Pancreas (tissue), 10 donors: ENCODE results near the gene NR0B2. TPM values are rescaled to one million over a fixed set of nuclear protein-coding genes. Genes with fewer than 3 reads are reported as not detected.

Experiments
- ATAC-seq, 4 donors: fragments of 200-7000 bp; cut with Tn5 transposase; one replicate each; pipeline versions ENCODE4 v1.8.0 to v1.9.1; 2020; ENCODE audit warnings: mild to moderate bottlenecking in 4 of 4, moderate library complexity in 4 of 4
- DNase-seq, 6 donors: peaks; one replicate each; pipeline ENCODE4 v3.0.0-alpha.2; 2020
- FAIRE-seq: peaks from 2 replicates; lab custom pipeline; 2012; peaks lifted over from hg19 to GRCh38; lab: Jason Lieb, UNC
- H3K27ac ChIP-seq, 4 donors: fragments of 200-600 bp; sonication (generic); 1 replicate in 3 of 4; 2 replicates in 1 of 4; pipeline versions ENCODE4 v1.5.0 to v1.8.0; 2020
- H3K27me3 ChIP-seq, 4 donors: fragments of 200-600 bp; one replicate each; pipeline ENCODE4 v1.8.0; 2021
- H3K36me3 ChIP-seq, 3 donors: fragments of 200-600 bp; sonication (generic) in 1 of 3; one replicate each; pipeline versions ENCODE4 v1.5.0 to v1.8.0; 2020 to 2021
- H3K4me1 ChIP-seq, 3 donors: fragments of 200-600 bp; one replicate each; pipeline ENCODE4 v1.8.0; 2021
- H3K4me3 ChIP-seq, 4 donors: fragments of 200-600 bp; sonication (generic) in 2 of 4; one replicate each; pipeline versions ENCODE4 v1.5.0 to v1.8.0; 2020 to 2021
- H3K9me3 ChIP-seq, 4 donors: fragments of 200-600 bp; one replicate each; pipeline ENCODE4 v1.8.0; 2021
- WGBS, 2 donors: extraction: QIAGEN DNeasy Blood & Tissue Kit; methylation state at CpG; one replicate each; pipeline ENCODE4 v1.1.7; 2013; 5-methylcytosine and 5-hydroxymethylcytosine counted together
- intact Hi-C, 3 donors: fragments of 100-400 bp; cut with DNase I; formaldehyde crosslinking; loops; one replicate each; pipeline versions ENCODE4 v1.11.1 to v1.14.2; 2022
- polyA plus RNA-seq, 2 donors: library from polyadenylated mRNA; stranded (reverse); fragments of 200-250 nt; gene quantifications; one replicate each; pipeline ENCODE4 v1.2.3, GENCODE V29; 2013
- total RNA-seq, 6 donors: library from RNA; stranded (reverse); fragmentation: NEBNext Ultra II Directional in 4 of 6; extraction: Animal tissue kit (Norgen Biotek cat#: 25700) in 4 of 6; gene quantifications; one replicate each; pipeline versions ENCODE4 v1.2.1 to v1.2.4, GENCODE V29; 2021 to 2023
- TF ChIP-seq, protein P1 (sequence below), 4 donors: fragments of 200-600 bp; sonication (generic) in 3 of 4; IDR thresholded peaks; one replicate each; pipeline versions ENCODE4 v1.5.0 to v1.8.0; 2021; ENCODE audit warnings: antibody characterized with exemption in 4 of 4
- donor health status: healthy with polysubstance abuse.
- donor health status: DM: no; HTN: no; CAD: no; lungs with moderate emphysema.
- donor health status: DM: no; HTN: no; CAD: no.
- donor health status: control.
- donor health status: control.
- donor health status: Bipolar disorder and iron deficiency.
- donor health status: DM: yes; HTN: yes; CAD: no.
- donor health status: DM: no; HTN: no; CAD: no.
- donor health status: DM: no; HTN: no; CAD: no.
- donor health status: DM: yes; HTN: yes; CAD: no.

Gene NR0B2
- total and polyA plus RNA-seq, 8 donors: 7.5 to 37.5 (median 15.5) TPM

DNA sequence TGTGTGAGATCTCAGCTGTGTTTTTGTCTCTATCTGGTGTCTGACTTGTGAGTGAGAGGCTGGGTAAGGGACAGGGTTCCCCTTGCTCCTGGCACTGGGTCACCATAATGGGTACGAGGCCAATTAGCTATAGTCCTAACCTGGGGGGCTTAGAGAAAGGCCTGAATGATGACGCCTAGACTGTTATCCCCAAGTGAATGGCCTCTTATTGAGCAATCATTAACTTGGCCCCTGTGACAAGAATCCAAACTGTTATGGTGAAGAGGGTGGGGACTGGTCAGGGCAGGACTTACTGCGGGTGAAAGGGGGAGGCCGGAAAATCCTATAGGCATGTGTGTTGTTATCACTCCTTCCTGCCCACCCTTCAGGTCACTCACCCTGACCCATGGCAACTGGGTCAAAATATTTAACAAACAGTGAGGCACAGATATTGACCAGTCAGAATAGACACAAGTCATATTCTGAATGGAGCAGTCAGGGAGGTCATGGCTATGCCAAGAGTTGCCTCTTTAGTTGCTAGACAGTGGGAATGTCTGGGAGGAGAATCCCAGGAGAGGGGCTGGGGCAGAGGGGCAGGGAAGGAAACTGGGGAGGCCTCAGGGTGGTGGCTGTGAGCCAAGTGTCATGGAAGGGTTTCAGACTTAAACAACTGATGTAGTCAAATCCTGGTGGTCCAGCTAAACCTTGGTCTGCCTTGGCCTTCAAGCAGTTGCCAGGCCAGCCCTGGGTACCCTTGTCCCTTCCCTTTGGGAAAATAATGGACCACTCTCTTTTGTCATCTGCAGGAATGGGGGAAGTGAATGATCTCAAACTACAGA, 3.2 kb downstream of the NR0B2 start:
- TF ChIP-seq, protein P1, sequence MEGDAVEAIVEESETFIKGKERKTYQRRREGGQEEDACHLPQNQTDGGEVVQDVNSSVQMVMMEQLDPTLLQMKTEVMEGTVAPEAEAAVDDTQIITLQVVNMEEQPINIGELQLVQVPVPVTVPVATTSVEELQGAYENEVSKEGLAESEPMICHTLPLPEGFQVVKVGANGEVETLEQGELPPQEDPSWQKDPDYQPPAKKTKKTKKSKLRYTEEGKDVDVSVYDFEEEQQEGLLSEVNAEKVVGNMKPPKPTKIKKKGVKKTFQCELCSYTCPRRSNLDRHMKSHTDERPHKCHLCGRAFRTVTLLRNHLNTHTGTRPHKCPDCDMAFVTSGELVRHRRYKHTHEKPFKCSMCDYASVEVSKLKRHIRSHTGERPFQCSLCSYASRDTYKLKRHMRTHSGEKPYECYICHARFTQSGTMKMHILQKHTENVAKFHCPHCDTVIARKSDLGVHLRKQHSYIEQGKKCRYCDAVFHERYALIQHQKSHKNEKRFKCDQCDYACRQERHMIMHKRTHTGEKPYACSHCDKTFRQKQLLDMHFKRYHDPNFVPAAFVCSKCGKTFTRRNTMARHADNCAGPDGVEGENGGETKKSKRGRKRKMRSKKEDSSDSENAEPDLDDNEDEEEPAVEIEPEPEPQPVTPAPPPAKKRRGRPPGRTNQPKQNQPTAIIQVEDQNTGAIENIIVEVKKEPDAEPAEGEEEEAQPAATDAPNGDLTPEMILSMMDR (IDR thresholded peaks at IDR 0.05): no peak
- no peak for FAIRE-seq
- no peak for ATAC-seq
- peak in 1 of 6 donors; percentile 46 for DNase-seq
- Histone ChIP-seq H3K9me3 (no peaks in the 10 kb centered on the region), H3K4me3 (peak overlapping the region in 2 of 4 donors; percentile 68 to 76), H3K27ac (peak overlapping the region; percentile 5 to 97 (median 18)), H3K27me3 (no peaks in the 10 kb centered on the region), H3K4me1 (peaks cover 8 to 23% (median 11%) of the 10 kb centered on the region in 3 donors), H3K36me3 (no peaks in the 10 kb centered on the region)
- 25 to 35% methylated on average over 4 of the region's 4 CpGs for WGBS, 2 donors
- intact Hi-C loops: no loop called here

- H3K9me3 ChIP-seq: no peaks in the 10 kb centered on the region
- 58 to 74% methylated on average over 3 of the region's 3 CpGs for WGBS, 2 donors
- H3K4me1 ChIP-seq: peaks cover 5 to 18% (median 6%) of the 10 kb centered on the region in 3 donors
- ATAC-seq (no peak), DNase-seq (no peak), FAIRE-seq (no peak)
- peak overlapping the region in 1 of 4 donors; percentile 97 for H3K27ac ChIP-seq
- TF ChIP-seq, protein P1 (IDR thresholded peaks at IDR 0.05): no peak
- H3K27me3 ChIP-seq: no peaks in the 10 kb centered on the region
- H3K4me3 ChIP-seq: no peak overlapping the region
- intact Hi-C loops: no loop called here
- no peaks in the 10 kb centered on the region for H3K36me3 ChIP-seq
Measured at GRCh38 chr1:26909951-26910342, 3.8 kb downstream of the NR0B2 start.

DNA sequence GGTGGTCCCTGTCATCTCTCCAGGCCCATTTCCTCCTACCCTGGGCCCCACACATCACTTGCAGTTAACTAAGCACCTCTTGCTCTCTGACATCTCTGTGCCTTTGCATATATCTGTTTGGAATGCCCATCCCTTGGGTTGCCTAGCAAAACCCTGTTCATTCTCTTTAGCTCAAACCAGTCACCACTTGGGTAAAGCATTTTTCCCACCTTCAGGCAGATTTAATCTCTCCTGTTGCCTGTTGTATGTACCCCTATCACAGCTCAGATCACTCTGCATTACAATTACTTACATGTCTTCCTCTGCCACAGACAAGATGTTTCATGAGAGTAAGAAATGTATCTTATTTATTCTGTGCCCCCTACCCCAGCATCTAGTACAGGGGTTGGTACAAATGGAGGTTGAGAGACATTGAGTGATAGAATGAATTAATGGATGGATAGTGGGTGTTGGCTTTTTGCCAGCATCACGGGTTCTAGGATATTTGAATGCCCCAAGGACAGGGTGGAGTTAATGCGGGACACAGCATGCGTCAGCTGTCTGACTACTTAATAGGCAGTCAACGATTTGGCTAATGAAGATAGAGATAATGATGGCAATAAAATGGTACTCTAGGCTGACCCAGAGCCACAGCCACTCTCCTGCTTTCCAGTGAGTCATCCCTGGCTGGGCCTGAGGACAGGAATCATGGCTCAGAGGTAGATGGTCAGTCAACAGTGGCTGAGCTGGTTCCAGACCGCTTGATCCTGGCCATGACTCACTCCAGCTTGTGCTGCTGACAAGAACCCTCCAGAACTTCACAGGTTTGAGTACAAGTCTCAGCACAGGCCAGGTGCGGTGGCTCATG, 6.5 kb downstream of the NR0B2 start:
- ATAC-seq: peak; percentile 74 to 82 (median 78)

DNA sequence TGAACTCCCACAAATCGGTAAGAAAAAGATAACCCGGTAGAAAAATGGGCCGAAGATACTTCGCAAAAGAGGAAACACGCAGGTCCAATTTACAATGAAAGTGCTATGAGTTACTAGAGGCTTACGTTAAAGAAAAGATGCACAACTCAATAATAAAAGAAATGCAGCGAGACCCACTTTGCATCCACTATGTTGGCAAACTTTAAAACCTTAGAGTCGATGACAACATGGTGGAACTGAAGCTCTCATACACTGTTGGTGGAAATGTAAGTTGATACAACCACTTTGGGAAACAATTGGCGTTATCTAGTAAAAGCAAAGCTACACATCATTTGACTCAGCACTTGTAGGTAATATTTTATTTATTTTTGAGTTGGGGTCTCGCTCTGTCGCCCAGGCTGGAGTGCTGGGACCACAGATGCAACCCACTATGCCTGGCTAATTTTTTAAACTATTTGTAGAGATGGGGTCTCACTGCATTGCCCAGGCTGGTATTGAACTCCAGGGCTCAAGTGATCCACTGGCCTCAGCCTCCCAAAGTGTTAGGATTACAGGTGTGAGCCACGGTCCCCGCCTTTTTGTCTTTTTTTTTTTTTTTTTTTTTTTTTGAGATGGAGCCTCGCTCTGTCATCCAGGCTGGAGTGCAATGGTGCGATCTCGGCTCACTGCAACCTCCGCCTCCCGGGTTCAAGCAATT, 12.8 kb downstream of the NR0B2 start:
- Histone ChIP-seq H3K9me3 (no peaks in the 10 kb centered on the region), H3K27ac (peak overlapping the region; percentile 35 to 83 (median 64)), H3K4me3 (peak overlapping the region; percentile 73 to 92 (median 84)), H3K27me3 (no peaks in the 10 kb centered on the region), H3K36me3 (peaks cover 0 to 15% (median under 1%) of the 10 kb centered on the region in 3 donors), H3K4me1 (peaks cover 7 to 23% (median 20%) of the 10 kb centered on the region in 3 donors)
- FAIRE-seq (no peak), DNase-seq (no peak), ATAC-seq (peak in 2 of 4 donors; percentile 7 to 9)
- TF ChIP-seq, protein P1 (IDR thresholded peaks at IDR 0.05): no peak
- intact Hi-C loops: no loop called here
- WGBS, 2 donors: 62 to 63% methylated on average over 17 to 18 of the region's 18 CpGs

More for the DNA sequence above, 6.5 kb downstream of the NR0B2 start:
- peak in 4 of 6 donors; percentile 55 to 86 (median 73) for DNase-seq
- Histone ChIP-seq H3K27me3 (no peaks in the 10 kb centered on the region), H3K4me3 (no peak overlapping the region), H3K27ac (peak overlapping the region in 3 of 4 donors; percentile 9 to 59 (median 22)), H3K9me3 (no peaks in the 10 kb centered on the region), H3K4me1 (peaks cover 0 to 20% (median 15%) of the 10 kb centered on the region in 3 donors), H3K36me3 (no peaks in the 10 kb centered on the region)
- no peak for FAIRE-seq
- WGBS, 2 donors: 35 to 39% methylated on average over 6 of the region's 6 CpGs
- TF ChIP-seq, protein P1 (IDR thresholded peaks at IDR 0.05): no peak
- intact Hi-C loops: no loop called here
